Neural cell (in vitro differentiated cells): ENCODE data around the gene CST11.

Experiments used
- CTCF ChIP-seq: fragments of 450-650 bp; IDR thresholded peaks from 2 replicates; pipeline ENCODE4 v1.5.1; 2014; ENCODE audit warnings: antibody characterized with exemption, mild to moderate bottlenecking, moderate library complexity; ENCODE audit not compliant: poor library complexity, severe bottlenecking
- MXI1 ChIP-seq: fragments of 450-650 bp; conservative IDR thresholded peaks from 2 replicates; pipeline ENCODE4 v1.6.1; 2014; ENCODE audit warnings: antibody characterized with exemption, mild to moderate bottlenecking; ENCODE audit not compliant: poor library complexity, severe bottlenecking
- SMC3 ChIP-seq: fragments of 450-650 bp; conservative IDR thresholded peaks from 2 replicates; pipeline ENCODE4 v1.6.1; 2014; ENCODE audit warnings: antibody characterized with exemption, mild to moderate bottlenecking, moderate library complexity; ENCODE audit not compliant: poor library complexity
- TAF1 ChIP-seq: IDR thresholded peaks from 2 replicates; pipeline ENCODE4 v1.6.1; 2012; ENCODE audit warnings: low read depth

GRCh38 chr20:23437126-23437899 is 15.4 kb downstream of the CST11 start:
- TF ChIP-seq SMC3 (no peak), CTCF (no peak), TAF1 (no peak), MXI1 (no peak)
